Colon (tissue), 2 donors: ENCODE data around the gene ZC3H18.

Source experiments
- FAIRE-seq: peaks from 2 replicates; lab custom pipeline; 2012; peaks lifted over from hg19 to GRCh38; lab: Jason Lieb, UNC
- donor health status: control.
- donor health status: control.

Gene ZC3H18

GRCh38 chr16:88549671-88550245, 20.4 kb upstream of the ZC3H18 start:
- FAIRE-seq, result no peak

GRCh38 chr16:88550246-88550661, 19.9 kb upstream of the ZC3H18 start:
- no peak for FAIRE-seq

GRCh38 chr16:88552166-88552565, 18.0 kb upstream of the ZC3H18 start:
- FAIRE-seq, result no peak

GRCh38 chr16:88552815-88553214, 17.4 kb upstream of the ZC3H18 start:
- FAIRE-seq, result no peak

GRCh38 chr16:88553739-88554138, 16.5 kb upstream of the ZC3H18 start:
- no peak for FAIRE-seq

- FAIRE-seq, result no peak
Measured at GRCh38 chr16:88554711-88555264, 15.4 kb upstream of the ZC3H18 start.

DNA sequence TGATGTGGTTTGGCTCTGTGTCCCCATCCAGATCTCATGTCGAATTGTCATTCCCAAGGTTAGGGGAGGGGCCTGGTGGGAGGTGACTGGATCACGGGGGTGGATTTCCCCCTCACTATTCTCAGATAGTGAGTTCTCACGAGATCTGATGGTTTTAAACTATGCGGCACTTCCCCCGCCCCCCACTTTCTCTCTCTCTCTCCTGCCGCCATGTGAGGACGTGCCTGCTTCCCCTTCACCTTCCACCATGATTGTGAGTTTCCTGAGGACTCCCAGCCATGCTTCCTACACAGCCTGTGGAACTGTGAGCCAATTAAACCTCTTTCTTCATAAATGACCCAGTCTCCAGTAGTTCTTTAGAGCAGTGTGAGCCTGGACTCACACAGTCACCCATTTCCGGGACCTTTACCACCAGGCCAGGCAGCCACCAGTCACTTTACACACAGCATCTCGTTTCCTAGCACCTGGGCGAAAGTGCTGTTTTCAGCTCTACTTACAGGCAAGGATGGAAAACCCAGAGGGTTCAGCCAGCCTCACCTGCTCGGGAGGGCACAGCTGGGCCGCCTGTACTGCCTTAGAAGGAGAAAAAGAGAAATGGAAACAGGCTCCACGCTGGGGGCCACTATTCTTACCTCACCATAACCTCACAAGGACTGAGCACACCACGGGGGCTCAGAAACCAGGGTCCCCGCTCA, 13.8 kb upstream of the ZC3H18 start:
- FAIRE-seq, result no peak

DNA sequence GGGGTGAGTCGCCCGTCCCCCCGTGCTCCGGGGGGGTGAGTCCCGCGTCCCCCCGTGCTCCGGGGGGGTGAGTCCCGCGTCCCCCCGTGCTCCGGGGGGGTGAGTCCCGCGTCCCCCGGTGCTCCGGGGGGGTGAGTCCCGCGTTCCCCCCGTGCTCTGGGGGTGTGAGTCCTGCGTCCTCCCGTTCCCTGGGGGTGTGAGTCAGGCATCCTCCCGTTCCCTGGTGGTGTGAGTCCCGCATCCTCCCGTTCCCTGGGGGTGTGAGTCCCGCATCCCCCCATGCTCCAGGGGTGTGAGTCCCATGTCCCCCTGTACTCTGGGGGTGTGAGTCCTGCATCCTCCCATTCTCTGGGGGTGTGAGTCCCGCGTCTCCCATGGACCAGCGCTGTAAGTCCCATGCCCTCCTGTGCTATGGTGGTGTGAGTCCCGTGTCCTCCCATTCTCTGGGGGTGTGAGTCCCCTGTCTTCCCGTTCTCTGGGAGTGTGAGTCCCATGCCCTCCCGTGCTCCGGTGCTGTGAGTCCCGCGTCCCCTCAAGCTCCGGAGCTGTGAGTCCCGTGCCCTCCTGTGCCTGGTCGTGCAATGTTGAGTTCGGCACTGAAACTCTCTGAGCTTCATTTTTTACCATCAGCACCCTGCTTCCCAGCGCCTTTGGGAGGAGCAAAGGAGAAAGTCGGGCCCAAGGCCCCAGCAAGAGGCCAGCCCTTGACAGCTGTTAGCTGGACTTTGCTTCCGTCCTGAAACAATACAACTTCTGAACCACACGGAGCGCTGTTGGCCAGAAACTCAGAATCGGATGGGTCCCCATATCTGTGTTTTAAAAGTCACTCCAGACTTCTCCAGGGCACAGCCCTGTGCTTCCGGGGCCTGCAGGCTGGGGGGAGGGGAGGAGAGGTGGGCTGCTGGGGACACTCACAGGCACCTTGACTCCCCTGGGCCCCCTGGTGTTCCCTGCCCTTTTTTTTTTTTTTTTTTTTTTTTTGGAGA, 11.5 kb upstream of the ZC3H18 start:
- FAIRE-seq, result no peak

DNA sequence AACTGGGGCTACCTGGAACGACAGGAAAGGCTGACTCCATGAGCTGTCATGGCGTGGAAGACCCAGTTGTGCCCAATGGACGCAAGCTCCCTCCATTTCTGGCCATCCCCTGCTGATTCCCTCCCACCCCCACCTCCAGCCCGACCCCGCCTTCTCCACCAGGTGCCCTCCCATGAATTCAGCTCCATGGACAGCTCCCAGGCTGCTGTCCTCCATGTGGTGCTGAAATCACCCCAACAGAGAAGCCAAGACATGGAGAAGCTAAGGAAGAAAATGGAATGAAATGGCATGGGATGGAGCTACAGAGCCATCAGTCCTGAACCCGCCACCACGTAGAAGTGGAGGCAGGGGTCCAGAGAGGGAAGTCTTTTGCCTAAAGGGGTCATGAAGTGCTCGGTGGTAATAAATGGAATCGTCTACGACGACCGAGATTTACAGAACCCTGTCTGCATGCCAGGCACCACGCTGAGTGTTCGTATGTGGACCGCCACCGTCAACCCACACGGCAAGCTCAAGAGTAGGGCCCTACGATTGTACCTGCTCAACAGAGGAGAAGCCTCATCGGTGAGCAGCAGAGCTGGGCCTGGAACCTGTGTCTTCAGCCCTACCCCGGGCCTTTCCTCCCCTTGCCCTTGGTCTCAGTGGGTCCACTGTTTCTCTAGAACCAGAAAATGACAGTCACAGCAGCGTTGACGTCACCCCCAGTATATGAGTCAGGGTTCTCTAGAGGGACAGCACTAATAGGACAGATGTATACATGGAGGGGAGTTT, 9.3 kb upstream of the ZC3H18 start:
- no peak for FAIRE-seq

DNA sequence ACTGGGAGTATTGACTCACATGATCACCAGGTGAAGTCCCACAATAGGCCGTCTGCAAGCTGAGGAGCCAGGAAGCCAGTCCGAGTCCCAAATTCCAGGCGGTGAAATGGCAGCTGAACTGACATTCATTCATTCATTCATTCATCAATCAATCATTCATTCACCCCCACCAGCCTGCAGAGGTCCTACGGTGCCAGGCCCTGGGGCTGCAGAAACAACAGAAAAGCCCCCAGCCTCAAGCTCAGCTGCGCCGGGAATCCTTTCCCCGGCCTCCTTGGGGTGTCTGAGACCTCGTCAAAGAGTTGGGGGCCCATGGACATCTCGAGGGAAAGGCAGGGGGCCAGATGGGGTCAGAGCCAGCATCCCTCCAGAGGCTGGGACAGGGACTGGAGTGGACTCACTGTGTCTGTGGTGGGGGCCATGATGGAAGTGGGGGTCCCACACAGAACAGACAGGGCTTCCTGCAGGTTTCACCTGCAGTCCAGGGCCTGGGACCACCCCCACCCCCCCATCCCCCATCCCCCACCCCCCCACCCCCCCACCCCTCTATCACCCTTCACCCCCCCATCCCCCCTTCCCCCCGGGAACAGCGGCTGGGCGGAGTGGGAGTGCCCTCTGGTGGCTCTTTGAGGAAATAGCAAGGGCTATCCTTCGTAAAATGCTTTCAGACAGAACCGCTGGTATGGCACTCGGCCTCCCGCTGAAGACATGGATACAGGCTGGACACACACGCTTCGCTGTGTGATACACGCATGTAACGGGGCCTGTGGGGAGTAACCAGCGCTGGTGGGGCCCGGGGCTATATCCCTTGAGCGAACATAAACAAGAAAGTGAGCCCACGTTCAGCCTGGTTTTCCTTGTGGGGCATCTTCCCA, 8.5 kb upstream of the ZC3H18 start:
- FAIRE-seq, result no peak

- FAIRE-seq, result no peak
Measured at GRCh38 chr16:88566158-88566557, 4.0 kb upstream of the ZC3H18 start.

- no peak for FAIRE-seq
Measured at GRCh38 chr16:88568710-88569613, 1.2 kb upstream of the ZC3H18 start.

DNA sequence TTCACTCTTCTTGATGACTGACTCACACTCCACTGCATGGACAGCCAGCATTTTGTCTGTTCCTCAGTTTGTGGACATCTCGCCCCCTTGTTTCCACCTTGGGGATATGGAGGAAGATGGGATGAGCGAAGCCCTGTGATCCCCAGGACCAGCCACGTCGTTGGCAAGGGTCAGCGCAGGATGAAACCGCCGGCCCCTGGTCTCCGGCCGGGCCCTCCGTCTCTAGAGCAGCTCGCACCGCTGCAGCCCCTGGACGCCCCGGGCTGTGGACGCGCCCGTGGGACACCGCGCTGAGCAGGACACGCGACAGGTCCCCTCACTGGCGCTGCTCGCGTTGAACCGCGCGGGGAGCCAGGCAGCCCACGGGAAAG, 604 bp upstream of the ZC3H18 start:
- FAIRE-seq, result no peak

DNA sequence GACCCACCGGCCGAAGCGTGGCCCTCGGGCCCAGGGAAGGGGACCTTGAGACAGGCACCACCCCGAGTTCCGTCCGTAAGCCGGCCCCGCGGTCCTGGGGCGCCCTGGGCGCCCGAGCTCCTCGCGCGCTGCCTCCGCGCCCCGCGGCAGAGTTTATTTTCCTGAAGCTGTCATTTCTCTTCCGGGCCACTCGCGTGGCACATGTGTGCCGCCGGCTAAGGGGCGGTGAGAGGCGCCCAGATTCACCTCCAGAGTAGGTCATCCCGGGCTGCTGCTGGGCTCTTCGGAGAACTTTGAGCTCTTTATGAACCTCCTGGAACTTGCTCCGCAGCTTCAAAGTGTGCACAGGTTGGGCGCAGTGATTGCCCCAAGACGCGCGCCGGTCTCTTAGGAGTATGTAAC, 489 bp downstream of the ZC3H18 start:
- no peak for FAIRE-seq

- FAIRE-seq, result no peak
Measured at GRCh38 chr16:88575251-88575650, 5.0 kb downstream of the ZC3H18 start.

GRCh38 chr16:88576307-88576706, 6.1 kb downstream of the ZC3H18 start:
- no peak for FAIRE-seq

DNA sequence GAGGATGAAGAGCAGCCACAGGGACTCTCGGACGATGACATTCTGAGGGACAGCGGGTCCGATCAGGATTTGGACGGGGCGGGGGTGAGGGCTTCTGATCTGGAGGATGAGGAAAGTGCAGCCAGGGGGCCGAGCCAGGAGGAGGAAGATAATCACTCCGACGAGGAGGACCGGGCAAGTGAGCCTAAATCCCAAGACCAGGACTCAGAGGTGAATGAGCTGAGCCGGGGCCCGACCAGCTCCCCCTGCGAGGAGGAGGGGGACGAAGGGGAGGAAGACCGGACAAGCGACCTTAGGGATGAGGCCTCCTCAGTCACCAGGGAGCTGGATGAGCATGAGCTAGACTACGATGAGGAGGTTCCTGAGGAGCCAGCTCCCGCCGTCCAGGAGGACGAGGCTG, 7.0 kb downstream of the ZC3H18 start:
- no peak for FAIRE-seq

- FAIRE-seq, result no peak
Measured at GRCh38 chr16:88578446-88579313, 8.5 kb downstream of the ZC3H18 start.

- FAIRE-seq, result no peak
Measured at GRCh38 chr16:88580371-88580770, 10.2 kb downstream of the ZC3H18 start.
